HG02852 (cell line): ENCODE results near the gene IDH3A.

Experiments used
- ATAC-seq: cut with Tn5 transposase; IDR thresholded peaks from one replicate; pipeline ENCODE4 v1.9.1; 2021; ENCODE audit warnings: mild to moderate bottlenecking, moderate library complexity; ENCODE audit not compliant: unreplicated experiment

IDH3A gene

DNA sequence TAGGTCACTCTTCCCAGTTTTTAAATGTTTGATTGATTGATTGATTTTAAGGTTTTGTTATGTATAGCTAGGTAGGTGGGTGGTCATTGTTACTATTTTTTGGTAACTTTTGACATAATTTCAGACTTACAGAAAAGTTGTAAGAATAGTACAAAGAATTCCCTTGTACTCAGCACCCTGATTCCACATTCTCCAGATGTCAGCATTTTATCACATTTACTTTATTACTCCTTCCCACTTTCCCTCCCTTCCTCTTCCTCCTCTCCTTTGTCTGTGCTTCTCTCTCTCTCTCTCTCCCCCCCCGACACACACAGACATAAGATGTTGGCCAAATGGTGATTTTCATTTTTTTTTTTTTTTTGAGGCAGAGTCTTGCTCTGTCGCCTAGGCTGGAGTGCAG lies 14.8 kb downstream of the IDH3A start:
- no peak for ATAC-seq

DNA sequence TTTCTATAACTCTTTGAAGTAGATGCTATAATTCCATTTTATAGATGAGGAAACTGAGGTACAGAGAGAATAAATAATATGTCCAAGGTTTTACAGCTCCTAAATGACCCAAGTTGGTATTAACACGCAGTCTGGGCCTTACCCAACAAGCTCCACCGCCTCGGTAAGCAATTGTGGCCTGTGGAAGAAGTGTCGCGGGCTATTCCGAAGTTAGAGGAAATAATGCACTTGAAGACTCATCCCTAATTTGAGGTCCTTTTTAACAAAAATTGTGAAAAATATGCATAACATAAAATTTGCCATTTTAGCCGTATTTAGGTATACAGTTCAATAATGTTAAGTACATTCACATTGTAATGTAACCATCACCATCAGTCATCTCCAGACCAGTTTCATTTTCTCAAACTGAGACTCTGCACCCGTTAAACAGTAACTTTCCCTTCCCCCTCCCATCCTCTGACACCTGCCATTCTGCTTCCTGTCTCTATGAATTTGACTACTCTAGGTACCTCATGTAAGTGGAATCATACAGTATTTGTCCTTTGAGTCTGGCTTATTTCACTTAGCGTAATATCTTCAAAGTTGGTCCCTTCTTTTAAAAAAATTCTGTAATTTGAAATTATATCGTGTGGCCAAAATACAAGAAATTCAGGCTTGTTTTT lies 18.2 kb downstream of the IDH3A start:
- peak; percentile 80 for ATAC-seq

DNA sequence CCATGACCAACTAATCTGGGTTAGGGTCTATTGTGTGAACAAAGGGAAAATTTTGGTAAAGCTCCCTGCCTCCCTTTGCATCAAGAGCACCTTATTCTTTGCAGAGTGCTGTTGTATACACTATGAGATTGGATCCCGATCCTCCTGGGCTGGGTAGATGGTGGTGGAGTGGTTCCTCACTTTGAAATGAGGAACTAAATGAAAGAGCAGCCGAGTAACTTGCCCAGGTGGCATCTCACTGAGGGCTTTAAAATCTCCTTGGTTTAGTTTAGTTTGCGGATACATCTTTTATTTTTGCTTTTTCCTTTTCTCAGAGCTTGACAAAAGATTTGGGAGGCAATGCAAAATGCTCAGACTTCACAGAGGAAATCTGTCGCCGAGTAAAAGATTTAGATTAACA lies 19.4 kb downstream of the IDH3A start:
- ATAC-seq, result no peak

DNA sequence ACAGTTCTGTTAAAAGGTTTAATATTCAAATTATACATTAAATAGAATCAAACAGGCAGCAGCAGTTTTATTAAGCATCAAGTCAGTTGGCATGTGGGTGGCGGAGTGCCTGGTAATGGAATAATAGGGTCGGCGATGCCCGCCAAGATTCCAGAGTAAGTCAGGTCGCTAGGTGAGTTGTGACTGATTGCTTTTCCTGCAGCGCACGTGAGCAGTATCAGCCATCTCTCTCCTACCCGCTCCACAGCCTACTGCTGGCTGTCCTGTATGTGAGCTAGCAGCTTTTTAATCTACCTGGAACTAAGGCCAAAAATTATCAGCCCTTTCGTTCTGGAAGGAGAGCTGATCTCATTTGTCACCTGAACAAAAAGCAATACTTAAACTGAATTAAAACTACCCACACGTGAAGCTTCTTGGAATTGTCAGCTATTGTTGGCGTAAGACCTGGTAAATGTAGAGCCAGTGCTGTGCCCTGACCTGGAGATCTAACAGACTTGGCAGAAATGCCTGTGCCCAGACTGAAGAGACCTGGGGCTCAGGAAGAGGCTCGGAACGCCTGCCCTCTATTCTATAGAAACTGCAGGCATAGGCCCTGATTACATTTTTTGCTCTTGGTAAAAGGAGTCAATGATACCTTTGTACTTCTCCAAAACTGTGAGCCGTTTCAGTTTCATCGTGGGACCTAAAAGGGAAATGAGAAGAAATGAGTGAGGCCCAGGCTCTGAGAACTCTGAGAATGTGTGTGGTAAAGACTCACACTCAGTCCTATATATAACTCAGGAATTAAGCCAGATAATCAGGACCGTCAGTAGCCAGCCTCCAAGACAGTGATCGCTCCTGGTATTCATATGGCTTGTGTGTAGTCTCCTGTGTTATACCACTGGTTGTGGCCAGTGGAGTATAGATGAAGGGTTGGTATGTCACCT lies 21.9 kb downstream of the IDH3A start:
- peak; percentile 78 for ATAC-seq

DNA sequence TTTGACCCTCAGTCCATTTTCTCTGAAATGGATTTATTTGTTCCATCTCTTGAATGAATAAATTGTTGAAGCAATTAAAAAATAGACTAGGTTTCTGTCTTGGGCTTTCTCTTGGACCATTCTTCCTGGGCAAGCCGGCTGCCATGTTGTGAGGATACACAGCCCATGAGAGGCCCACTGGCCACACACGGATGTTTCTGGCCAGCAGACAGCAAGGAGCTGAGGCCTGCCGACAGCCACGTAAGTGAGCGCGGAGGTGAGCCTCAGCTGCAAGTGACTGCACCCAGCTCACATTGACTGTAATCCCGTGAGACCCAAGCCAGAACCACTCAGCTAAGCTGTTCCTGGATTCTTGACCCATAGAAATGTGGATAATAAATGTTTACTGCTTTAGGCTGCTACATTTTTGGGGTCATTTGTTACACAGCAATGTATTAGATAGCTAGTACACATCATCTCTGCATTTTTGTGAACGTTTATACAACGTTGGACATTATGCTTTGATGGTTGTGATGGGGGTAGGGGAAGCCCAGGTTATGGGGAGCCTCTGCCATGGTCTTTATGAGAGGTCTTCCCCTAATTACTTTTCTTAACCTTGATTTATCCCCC lies 22.8 kb downstream of the IDH3A start:
- ATAC-seq, result no peak

DNA sequence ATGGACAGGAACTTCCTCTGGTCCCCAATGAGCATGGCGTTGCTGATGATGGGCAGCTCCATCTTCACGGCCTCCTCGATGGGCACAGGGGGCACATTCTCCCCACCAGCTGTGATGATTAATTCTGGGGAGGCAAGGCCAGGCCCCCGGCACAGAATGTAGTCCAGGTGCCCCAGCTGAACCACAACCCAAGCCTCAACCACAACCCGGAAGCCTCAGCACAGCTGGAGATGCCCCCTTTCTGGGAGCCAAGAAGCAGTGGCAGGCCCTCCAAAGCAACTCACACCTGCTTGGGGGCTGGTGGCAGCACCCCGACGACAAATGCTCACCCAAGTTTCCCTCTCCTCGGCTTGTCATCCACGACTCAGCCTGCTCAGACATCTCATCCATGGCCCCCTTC lies 25.2 kb downstream of the IDH3A start:
- no peak for ATAC-seq

DNA sequence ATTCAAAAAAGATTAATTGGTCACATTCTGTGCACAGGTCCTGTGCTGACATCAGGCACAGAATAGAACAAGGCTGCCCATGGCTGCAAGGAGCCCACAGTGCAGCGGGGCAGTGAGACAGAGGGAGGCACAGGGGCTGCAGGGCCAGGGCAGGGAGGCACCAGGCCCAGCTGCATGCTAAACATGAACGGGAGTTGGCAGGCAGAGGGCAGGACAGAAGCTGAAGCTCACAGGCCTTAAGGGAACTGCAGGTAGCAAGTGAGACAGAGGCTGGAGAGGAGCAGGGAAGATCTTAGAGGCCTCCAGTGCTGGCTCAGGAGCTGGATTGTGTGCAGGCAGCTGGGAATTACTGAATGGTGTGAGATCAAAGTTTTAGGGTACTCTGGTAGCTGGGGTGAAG lies 26.2 kb downstream of the IDH3A start:
- no peak for ATAC-seq

DNA sequence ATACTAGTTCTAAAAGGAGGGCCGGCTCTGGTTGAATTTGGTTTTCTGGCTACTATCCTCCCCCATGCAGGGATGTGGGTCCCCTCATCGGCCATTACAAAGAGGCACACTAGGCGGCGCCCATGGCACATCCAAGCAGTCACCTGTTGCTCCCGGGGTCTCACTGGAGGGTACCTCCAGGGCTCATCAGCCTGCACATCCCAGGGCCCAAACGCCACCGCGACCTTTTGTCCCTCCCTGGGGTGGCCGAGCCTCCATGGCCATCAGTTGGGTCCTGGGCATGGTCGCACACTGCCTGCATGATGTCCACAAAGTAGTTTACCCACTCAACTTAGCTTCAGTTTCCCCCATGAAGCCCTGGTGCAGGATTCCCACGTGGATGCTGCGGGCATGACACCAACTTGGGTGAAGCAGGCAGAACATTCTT lies 28.3 kb downstream of the IDH3A start:
- no peak for ATAC-seq

DNA sequence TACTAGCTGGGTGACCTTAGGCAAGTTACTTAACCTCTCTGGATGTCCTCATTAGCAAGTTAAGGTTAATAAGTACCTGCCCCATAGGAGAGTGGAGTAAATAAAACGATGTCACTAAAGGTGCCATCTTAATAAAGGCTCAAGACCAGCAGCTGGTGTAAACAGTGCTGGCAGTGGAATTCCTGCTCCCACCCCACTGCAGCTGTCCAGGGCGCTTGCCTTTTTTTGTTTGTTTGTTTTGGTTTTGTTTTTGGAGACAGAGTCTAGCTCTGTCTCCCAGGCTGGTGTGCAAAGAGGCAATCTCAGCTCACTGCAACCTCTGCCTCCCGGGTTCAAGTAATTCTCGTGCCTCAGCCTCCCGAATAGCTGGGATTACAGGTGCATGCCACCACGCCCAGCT lies 28.9 kb downstream of the IDH3A start:
- ATAC-seq, result no peak

DNA sequence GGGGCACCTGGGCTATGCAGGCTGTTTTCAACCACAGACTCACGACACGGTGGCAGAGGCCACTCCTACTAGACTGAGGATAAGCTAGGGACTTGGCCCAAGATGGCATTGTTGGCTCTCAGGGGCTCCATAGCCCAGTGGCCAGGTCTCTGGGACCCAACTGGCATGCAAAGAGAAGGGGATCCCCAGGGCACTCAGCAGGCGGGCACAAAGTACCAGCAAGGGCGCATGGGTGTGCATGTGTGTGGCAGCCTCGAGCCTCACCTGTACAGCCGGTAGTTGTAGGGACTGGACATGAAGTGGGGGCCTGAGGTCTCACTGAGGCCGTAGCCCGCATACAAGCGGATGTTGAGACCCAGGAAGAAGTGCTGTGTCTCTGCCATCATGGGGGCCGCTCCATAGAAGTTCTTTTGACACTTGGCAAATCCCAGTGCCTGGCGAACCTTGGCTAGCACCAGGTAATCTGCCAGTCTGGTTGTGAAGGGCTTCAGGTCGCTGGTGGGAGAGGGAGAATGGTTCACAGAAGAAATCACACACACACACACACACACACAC lies 30.2 kb downstream of the IDH3A start:
- no peak for ATAC-seq

DNA sequence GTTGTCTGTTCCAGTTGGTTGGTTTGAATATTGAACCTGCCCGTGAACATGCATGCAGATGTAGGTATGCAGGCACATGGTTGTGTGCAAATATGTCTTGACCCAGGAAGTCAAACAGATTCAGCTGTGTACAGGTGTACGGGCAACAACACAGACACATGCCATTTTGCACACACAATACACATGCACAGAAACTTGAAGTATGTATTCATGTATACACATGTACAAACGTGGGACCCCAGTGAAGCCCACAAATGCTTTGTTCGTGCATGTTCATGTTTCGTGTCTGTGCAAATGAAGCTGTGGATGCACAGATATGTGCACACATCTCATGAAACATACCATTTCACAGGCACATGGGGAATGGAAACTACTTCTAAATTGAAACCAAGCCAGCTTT lies 30.7 kb downstream of the IDH3A start:
- no peak for ATAC-seq

DNA sequence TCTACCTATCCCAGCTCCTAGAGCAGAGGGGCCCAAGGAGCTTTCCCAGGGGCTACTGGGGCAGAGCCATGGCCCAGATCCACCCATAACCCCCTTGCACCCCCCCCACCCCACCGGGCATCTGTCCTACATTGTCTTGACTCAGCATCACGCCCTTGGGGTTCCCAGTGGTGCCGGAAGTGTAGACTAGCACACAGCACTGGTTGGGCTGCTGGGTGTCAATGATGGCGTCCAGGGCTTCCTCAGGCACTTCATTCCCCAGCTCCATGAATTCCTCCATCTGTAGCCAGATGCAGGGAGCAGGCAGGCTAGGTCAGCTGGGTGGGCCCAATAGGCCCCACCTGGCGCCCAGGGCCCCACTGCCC lies 33.2 kb downstream of the IDH3A start:
- ATAC-seq, result no peak

DNA sequence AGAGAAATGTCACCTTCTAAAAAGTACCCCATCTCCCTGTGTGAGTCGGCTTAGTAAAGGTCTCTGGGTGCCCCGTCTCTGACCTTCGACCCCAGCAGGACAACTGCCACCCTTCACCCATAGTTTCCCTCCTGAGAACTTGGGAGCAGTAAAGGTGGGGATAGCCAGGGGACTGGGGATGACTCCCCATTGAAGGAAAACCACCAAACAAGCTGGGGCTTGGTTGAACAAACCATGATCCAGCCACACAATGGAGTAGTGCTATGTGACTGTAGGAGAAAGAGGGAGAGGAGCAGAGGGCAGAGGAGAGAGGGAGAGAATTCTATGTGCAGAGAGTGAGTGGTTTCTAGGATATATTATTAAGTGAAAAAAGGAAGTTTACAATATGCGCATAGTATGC lies 33.7 kb downstream of the IDH3A start:
- no peak for ATAC-seq

DNA sequence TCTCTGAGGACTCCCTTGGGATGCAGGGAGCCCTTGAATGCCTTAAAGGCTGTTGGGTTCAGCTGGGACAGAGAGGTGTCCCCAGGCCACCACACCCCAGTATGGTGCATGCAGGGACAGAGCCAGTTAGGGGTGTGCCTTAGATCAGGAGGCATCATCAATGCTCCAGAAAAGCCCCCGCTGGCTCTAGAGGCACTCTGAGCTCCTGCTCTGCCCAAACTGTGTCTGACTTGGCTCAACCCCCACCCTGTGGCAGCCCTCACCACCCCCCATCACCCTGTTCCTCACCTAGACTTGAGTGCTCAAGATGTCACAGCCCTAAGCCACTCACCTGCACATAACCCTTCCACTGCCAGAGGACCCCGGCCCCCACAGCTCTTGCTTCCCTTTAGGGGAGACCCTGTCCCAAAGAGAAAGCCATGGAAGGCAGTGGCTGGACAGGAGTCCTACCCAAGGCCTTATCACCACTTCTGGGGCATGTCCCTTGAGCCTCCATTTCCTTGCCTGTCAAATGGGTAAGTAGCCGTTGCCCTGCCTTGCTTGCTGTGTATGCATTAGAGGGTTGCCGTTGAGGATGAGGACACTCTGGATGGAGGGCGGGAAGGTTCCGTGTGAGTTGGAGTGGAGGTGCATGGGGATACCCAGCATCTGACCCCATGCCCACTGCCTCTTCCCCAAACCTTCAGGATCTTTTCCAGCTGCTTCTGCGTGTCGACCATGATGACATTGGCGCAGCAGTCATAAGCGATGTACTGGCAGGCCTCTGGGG lies 43.8 kb downstream of the IDH3A start:
- no peak for ATAC-seq

DNA sequence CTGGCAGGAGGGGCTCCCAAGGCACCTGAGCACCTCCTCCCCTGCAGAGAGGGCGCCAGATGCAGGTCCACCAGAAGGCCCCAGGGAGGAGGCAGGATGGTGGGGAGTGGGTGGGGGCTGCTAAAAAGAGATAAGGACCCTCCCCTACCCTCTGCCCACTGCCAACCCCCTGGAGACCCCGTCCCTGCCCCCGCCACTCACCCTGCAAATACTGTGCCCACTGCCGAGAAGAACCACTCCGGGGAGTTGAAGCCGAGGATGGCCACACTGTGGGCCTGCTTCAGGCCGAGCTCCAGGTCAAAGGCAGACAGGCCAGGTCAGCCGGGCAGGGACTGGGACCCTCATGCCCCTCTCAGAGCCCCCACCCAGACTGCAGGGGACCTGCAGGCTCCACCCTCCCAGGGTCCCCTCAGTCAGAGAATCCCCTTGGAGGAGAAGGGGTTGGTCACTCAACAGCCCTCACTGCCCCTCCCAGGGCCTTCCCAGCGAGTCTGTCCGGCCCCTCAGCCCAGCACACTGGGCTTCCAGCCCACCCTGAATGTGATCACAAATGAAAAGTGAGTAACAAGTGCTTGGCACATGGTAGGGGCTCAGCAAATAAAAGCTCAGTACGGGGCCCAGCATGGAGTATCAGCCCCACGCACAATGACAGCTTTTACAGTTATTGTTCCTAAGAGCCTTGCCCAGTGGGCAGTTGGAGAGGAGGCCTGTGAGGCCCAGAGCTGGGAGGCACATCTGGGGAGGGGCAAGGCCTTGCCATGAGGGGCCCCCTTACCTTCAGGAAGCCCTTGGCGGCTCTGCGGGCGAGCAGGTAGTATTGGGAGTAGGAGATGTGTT lies 44.8 kb downstream of the IDH3A start:
- no peak for ATAC-seq

DNA sequence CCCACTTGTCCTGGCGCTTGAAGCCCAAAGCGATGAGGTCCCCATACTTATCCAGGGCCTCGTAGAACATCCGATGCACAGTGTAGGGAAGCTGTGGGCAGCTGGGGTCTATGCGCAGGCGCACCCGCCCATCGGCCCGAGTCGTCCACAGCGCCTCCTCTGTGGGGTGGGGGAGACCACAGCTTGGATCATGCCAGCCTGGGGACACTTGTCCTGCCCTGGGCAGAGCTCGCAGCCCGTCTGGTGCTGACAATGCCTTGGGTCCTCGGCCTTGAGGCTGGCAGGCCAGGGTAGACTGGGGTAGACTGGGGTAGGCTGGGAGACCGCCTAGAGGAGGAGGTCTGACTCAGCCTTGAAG lies 45.4 kb downstream of the IDH3A start:
- ATAC-seq, result no peak

DNA sequence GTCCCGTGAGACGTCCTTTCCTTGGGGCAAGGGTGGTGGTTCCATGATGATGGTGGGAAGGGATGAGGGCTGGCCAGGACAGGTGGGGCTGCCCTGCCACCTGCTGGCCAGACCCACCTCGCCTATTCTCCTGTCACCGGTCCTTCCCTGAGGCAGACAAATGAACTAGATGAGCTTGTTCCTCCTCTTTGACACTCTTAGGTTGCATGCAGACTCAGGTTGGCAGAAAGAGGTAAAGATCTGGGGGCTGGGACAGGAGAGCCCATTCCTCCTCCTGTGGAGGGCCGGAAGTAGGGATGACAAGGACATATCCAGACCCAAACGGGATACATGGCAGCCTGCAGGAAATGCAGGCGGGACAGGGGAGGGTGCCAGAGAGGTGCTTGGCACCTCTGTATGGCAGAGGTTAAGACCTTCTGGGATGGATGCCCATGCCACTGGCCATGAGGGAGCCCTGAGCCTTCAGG lies 46.6 kb downstream of the IDH3A start:
- ATAC-seq, result no peak

DNA sequence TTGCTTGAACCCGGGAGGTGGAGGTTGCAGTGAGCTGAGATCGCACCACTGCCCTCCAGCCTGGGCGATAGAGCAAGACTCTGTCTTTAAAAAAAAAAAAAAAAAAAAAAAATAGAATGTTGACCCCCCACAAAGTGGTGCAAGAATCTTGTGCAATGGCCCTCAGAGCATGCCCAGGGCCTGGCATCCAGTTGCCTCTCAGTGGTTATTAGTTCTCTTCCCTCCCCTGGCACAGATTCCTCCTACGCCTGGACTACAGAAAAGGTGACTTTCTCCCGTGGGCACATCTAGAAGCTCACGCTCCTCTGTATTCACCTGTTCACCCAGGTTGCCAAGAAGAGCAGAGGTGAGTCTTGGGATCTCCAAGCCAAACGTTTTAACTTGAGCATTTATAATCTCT lies 48.5 kb downstream of the IDH3A start:
- ATAC-seq, result no peak

DNA sequence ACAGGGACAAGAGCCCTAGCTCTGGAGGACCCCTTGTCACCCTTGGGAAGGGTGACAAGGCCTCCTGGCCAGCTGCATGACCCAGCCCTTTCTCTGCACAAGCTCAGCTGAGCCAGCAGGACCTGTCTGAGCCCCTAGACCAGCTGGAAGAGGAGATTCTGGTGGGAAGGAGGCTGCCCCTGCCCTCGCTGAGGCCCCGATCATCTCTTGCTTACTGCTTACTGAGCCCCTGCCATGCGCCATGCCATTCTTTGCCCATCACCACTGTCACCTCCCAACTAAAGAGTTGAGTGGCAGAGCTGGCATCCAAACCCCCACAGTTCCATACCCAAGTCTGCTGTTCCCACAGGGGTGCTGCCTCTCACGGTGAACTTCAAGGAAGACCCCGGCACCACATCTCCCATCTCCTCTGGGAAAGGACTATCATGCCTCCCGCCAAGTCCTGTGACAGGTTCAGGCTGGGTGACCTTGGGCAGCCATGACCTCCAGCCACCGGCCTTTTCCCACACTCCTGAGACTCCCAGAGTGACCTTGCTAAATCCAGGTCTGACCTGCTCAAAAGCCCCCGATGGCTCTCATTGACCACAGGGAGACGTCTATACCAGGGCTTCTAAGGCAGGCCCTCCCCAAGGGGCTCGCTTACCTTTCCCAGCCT lies 51.2 kb downstream of the IDH3A start:
- ATAC-seq, result no peak
